GM12801 (cell line): Measurements from ENCODE around the gene EHBP1.

Source experiments
- CTCF ChIP-seq: IDR thresholded peaks from one replicate; pipeline ENCODE4 v1.5.1; 2011; ENCODE audit warnings: control low read depth; ENCODE audit not compliant: insufficient read length; ENCODE audit errors: extremely low read depth

EHBP1 gene

GRCh38 chr2:63053889-63054602, 348.5 kb downstream of the EHBP1 start:
- TF ChIP-seq CTCF = no peak

GRCh38 chr2:63054841-63055225, 349.3 kb downstream of the EHBP1 start:
- TF ChIP-seq CTCF = no peak

- TF ChIP-seq CTCF = no peak
Observed at GRCh38 chr2:63055226-63056106, 350.0 kb downstream of the EHBP1 start.

GRCh38 chr2:63056107-63057050, 350.9 kb downstream of the EHBP1 start:
- TF ChIP-seq CTCF = no peak

GRCh38 chr2:63057249-63058143, 352.0 kb downstream of the EHBP1 start:
- no peak for TF ChIP-seq CTCF

GRCh38 chr2:63058144-63058920, 352.8 kb downstream of the EHBP1 start:
- no peak for TF ChIP-seq CTCF
